ENCODE measurements around the gene PHLDA3.

Gene PHLDA3

GRCh38 chr1:201488830-201489589 is 20.0 kb upstream of the PHLDA3 start:
- no peaks in the 10 kb centered on the region for H3K79me1 ChIP-seq (replicated peaks; ENCODE audit: low read length, poor library complexity, severe bottlenecking)
- no peaks in the 10 kb centered on the region for H3K9me3 ChIP-seq (ENCODE audit: control insufficient read depth, low read length)
- H3K36me3 ChIP-seq (ENCODE audit: control insufficient read depth in 1 of 2, insufficient read depth in 2 of 2, low read depth in 1 of 2, low read length in 2 of 2), result peaks cover 3 to 45% of the 10 kb centered on the region in 2 experiments
- H3K4me3 ChIP-seq (ENCODE audit: insufficient read depth in 1 of 2, low read depth in 1 of 2, low read length in 2 of 2), result no peak overlapping the region
- no peaks in the 10 kb centered on the region for H3K27me3 ChIP-seq (ENCODE audit: control insufficient read depth in 1 of 2, insufficient read depth in 1 of 2, low read length in 2 of 2)
- peak overlapping the region in 1 of 2 experiments; percentile 76 for H3K14ac ChIP-seq (ENCODE audit: low read length in 2 of 2)
- H2BK120ac ChIP-seq (ENCODE audit: low read depth, low read length), result no peak overlapping the region
- peaks cover 18% of the 10 kb centered on the region for H3K4me1 ChIP-seq (ENCODE audit: control insufficient read depth, insufficient read depth, low read depth, low read length)
- H2AK5ac ChIP-seq (ENCODE audit: low read length, severe bottlenecking), result peak overlapping the region; percentile 62
- H3K4ac ChIP-seq (ENCODE audit: low read depth in 1 of 2, low read length in 2 of 2), result no peak overlapping the region
- 55% methylated on average over 12 of the region's 12 CpGs for WGBS
- peak overlapping the region; percentile 69 to 93 for H2BK12ac ChIP-seq (ENCODE audit: low read length in 2 of 2)
- H3K4me2 ChIP-seq (ENCODE audit: low read length, poor library complexity, severe bottlenecking), result no peak overlapping the region
- peak; percentile 92 for DNase-seq
- peak overlapping the region; percentile 35 for H4K8ac ChIP-seq (ENCODE audit: low read length)
- H3K18ac ChIP-seq (ENCODE audit: low read depth in 1 of 2, low read length in 2 of 2), result peak overlapping the region; percentile 34 to 61
- peak overlapping the region; percentile 7 for H3K27ac ChIP-seq (ENCODE audit: low read length, poor library complexity, severe bottlenecking)
- H2BK5ac ChIP-seq (ENCODE audit: low read depth, low read length, poor library complexity, severe bottlenecking), result no peak overlapping the region
- H2AFZ ChIP-seq (ENCODE audit: low read depth, low read length), result no peak overlapping the region
- H4K91ac ChIP-seq (ENCODE audit: low read length), result peak overlapping the region; percentile 11
- no peak overlapping the region for H3K23ac ChIP-seq (ENCODE audit: low read length in 2 of 2)
- no peak overlapping the region for H2BK15ac ChIP-seq (ENCODE audit: low read depth, poor library complexity, severe bottlenecking)
- peak overlapping the region; percentile 58 for H3K9ac ChIP-seq (ENCODE audit: low read length)

GRCh38 chr1:201487742-201488141 is 18.8 kb upstream of the PHLDA3 start:
- H2BK5ac ChIP-seq (ENCODE audit: low read depth, low read length, poor library complexity, severe bottlenecking), result no peak overlapping the region
- no peak overlapping the region for H3K4ac ChIP-seq (ENCODE audit: low read depth in 1 of 2, low read length in 2 of 2)
- no peak overlapping the region for H3K4me3 ChIP-seq (ENCODE audit: insufficient read depth in 1 of 2, low read depth in 1 of 2, low read length in 2 of 2)
- peak overlapping the region; percentile 25 for H4K91ac ChIP-seq (ENCODE audit: low read length)
- no peak overlapping the region for H2BK12ac ChIP-seq (ENCODE audit: low read length in 2 of 2)
- no peak overlapping the region for H2BK120ac ChIP-seq (ENCODE audit: low read depth, low read length)
- H2AK5ac ChIP-seq (ENCODE audit: low read length, severe bottlenecking), result no peak overlapping the region
- no peak overlapping the region for H3K18ac ChIP-seq (ENCODE audit: low read depth in 1 of 2, low read length in 2 of 2)
- 100% methylated on average over 2 of the region's 2 CpGs for WGBS
- H3K14ac ChIP-seq (ENCODE audit: low read length in 2 of 2), result no peak overlapping the region
- H3K36me3 ChIP-seq (ENCODE audit: control insufficient read depth in 1 of 2, insufficient read depth in 2 of 2, low read depth in 1 of 2, low read length in 2 of 2), result peaks cover 2 to 45% of the 10 kb centered on the region in 2 experiments
- no peak overlapping the region for H3K27ac ChIP-seq (ENCODE audit: low read length, poor library complexity, severe bottlenecking)
- no peak for DNase-seq
- no peak overlapping the region for H3K9ac ChIP-seq (ENCODE audit: low read length)
- H3K79me1 ChIP-seq (replicated peaks; ENCODE audit: low read length, poor library complexity, severe bottlenecking), result no peaks in the 10 kb centered on the region
- H4K8ac ChIP-seq (ENCODE audit: low read length), result no peak overlapping the region
- H3K27me3 ChIP-seq (ENCODE audit: control insufficient read depth in 1 of 2, insufficient read depth in 1 of 2, low read length in 2 of 2), result no peaks in the 10 kb centered on the region
- no peak overlapping the region for H2AFZ ChIP-seq (ENCODE audit: low read depth, low read length)
- H2BK15ac ChIP-seq (ENCODE audit: low read depth, poor library complexity, severe bottlenecking), result no peak overlapping the region
- H3K4me2 ChIP-seq (ENCODE audit: low read length, poor library complexity, severe bottlenecking), result no peak overlapping the region
- H3K9me3 ChIP-seq (ENCODE audit: control insufficient read depth, low read length), result no peaks in the 10 kb centered on the region
- peaks cover 15% of the 10 kb centered on the region for H3K4me1 ChIP-seq (ENCODE audit: control insufficient read depth, insufficient read depth, low read depth, low read length)
- no peak overlapping the region for H3K23ac ChIP-seq (ENCODE audit: low read length in 2 of 2)

DNA sequence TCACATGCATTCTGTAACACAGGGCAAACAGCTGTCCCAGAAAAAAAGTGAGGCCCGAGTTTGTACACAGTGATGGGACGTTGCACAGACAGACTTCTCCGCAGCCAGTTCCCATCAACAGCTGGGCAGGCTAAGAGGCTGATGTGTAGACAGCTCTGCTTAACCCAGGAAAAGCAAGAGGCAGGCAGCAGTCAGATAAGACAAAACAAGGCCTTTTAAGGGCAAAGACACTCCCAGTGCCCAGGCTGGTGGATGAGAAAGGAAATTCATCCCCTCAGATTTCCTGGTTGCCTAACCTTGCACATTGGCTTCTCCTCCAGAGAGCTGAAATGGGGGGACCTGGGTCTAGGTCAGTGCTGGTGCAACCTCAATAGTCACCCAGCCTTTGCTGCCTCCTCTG is 17.2 kb upstream of the PHLDA3 start:
- H3K27me3 ChIP-seq (ENCODE audit: control insufficient read depth in 1 of 2, insufficient read depth in 1 of 2, low read length in 2 of 2), result no peaks in the 10 kb centered on the region
- no peak overlapping the region for H2BK5ac ChIP-seq (ENCODE audit: low read depth, low read length, poor library complexity, severe bottlenecking)
- H2AK5ac ChIP-seq (ENCODE audit: low read length, severe bottlenecking), result no peak overlapping the region
- peak overlapping the region; percentile 3 for H3K27ac ChIP-seq (ENCODE audit: low read length, poor library complexity, severe bottlenecking)
- H3K14ac ChIP-seq (ENCODE audit: low read length in 2 of 2), result no peak overlapping the region
- H3K23ac ChIP-seq (ENCODE audit: low read length in 2 of 2), result no peak overlapping the region
- no peaks in the 10 kb centered on the region for H3K9me3 ChIP-seq (ENCODE audit: control insufficient read depth, low read length)
- peak overlapping the region in 1 of 2 experiments; percentile 49 for H2BK12ac ChIP-seq (ENCODE audit: low read length in 2 of 2)
- no peak overlapping the region for H3K4me3 ChIP-seq (ENCODE audit: insufficient read depth in 1 of 2, low read depth in 1 of 2, low read length in 2 of 2)
- no peak overlapping the region for H4K8ac ChIP-seq (ENCODE audit: low read length)
- H3K36me3 ChIP-seq (ENCODE audit: control insufficient read depth in 1 of 2, insufficient read depth in 2 of 2, low read depth in 1 of 2, low read length in 2 of 2), result peaks cover 0 to 43% of the 10 kb centered on the region in 2 experiments
- 37% methylated on average over 3 of the region's 3 CpGs for WGBS
- no peak overlapping the region for H4K91ac ChIP-seq (ENCODE audit: low read length)
- peaks cover 24% of the 10 kb centered on the region for H3K4me1 ChIP-seq (ENCODE audit: control insufficient read depth, insufficient read depth, low read depth, low read length)
- H3K79me1 ChIP-seq (replicated peaks; ENCODE audit: low read length, poor library complexity, severe bottlenecking), result no peaks in the 10 kb centered on the region
- H2BK120ac ChIP-seq (ENCODE audit: low read depth, low read length), result no peak overlapping the region
- no peak overlapping the region for H3K4ac ChIP-seq (ENCODE audit: low read depth in 1 of 2, low read length in 2 of 2)
- no peak overlapping the region for H3K4me2 ChIP-seq (ENCODE audit: low read length, poor library complexity, severe bottlenecking)
- no peak overlapping the region for H2AFZ ChIP-seq (ENCODE audit: low read depth, low read length)
- H3K18ac ChIP-seq (ENCODE audit: low read depth in 1 of 2, low read length in 2 of 2), result no peak overlapping the region
- no peak overlapping the region for H3K9ac ChIP-seq (ENCODE audit: low read length)
- H2BK15ac ChIP-seq (ENCODE audit: low read depth, poor library complexity, severe bottlenecking), result no peak overlapping the region
- DNase-seq, result peak; percentile 87

DNA sequence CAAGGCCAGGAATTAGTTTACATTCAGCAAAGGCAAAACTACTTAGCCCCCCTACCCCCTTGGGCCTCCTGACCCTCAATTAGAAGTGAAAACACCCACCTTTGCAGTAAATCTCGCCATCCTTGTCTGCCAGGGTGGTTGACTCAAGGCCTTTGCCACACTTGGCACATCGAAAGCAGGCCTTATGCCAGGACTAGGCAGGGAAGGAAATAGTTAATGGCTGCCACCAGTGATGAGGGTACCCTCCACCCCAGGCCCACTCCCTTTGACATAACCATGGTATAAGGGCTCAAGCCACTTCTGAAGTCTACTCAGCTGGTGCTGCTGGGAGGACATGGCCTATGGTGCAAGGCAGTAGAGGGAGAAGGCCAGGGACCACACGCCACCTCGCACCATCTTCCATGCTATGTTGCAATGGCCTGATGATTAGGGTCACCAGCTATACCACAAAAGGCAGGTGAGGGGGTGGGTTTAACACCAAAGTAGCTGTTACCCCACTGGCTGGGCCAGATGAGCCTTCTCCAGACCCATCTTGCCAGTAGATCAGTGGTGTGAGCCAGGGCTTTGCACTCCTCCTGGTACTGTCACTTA is 16.3 kb upstream of the PHLDA3 start:
- peak overlapping the region in 1 of 2 experiments; percentile 1 for H2BK12ac ChIP-seq (ENCODE audit: low read length in 2 of 2)
- H3K27me3 ChIP-seq (ENCODE audit: control insufficient read depth in 1 of 2, insufficient read depth in 1 of 2, low read length in 2 of 2), result no peaks in the 10 kb centered on the region
- DNase-seq, result no peak
- no peak overlapping the region for H2BK120ac ChIP-seq (ENCODE audit: low read depth, low read length)
- no peak overlapping the region for H2AK5ac ChIP-seq (ENCODE audit: low read length, severe bottlenecking)
- H3K9ac ChIP-seq (ENCODE audit: low read length), result no peak overlapping the region
- peak overlapping the region; percentile 12 for H2BK15ac ChIP-seq (ENCODE audit: low read depth, poor library complexity, severe bottlenecking)
- H3K18ac ChIP-seq (ENCODE audit: low read depth in 1 of 2, low read length in 2 of 2), result peak overlapping the region in 1 of 2 experiments; percentile 1
- no peak overlapping the region for H3K4me3 ChIP-seq (ENCODE audit: insufficient read depth in 1 of 2, low read depth in 1 of 2, low read length in 2 of 2)
- H3K9me3 ChIP-seq (ENCODE audit: control insufficient read depth, low read length), result no peaks in the 10 kb centered on the region
- no peak overlapping the region for H3K23ac ChIP-seq (ENCODE audit: low read length in 2 of 2)
- H3K4ac ChIP-seq (ENCODE audit: low read depth in 1 of 2, low read length in 2 of 2), result no peak overlapping the region
- peaks cover 27% of the 10 kb centered on the region for H3K4me1 ChIP-seq (ENCODE audit: control insufficient read depth, insufficient read depth, low read depth, low read length)
- H3K14ac ChIP-seq (ENCODE audit: low read length in 2 of 2), result peak overlapping the region in 1 of 2 experiments; percentile 3
- 95% methylated on average over 4 of the region's 4 CpGs for WGBS
- peaks cover 0 to 43% of the 10 kb centered on the region in 2 experiments for H3K36me3 ChIP-seq (ENCODE audit: control insufficient read depth in 1 of 2, insufficient read depth in 2 of 2, low read depth in 1 of 2, low read length in 2 of 2)
- no peak overlapping the region for H3K4me2 ChIP-seq (ENCODE audit: low read length, poor library complexity, severe bottlenecking)
- no peaks in the 10 kb centered on the region for H3K79me1 ChIP-seq (replicated peaks; ENCODE audit: low read length, poor library complexity, severe bottlenecking)
- H2AFZ ChIP-seq (ENCODE audit: low read depth, low read length), result no peak overlapping the region
- H3K27ac ChIP-seq (ENCODE audit: low read length, poor library complexity, severe bottlenecking), result no peak overlapping the region
- peak overlapping the region; percentile 19 for H4K8ac ChIP-seq (ENCODE audit: low read length)
- no peak overlapping the region for H2BK5ac ChIP-seq (ENCODE audit: low read depth, low read length, poor library complexity, severe bottlenecking)
- no peak overlapping the region for H4K91ac ChIP-seq (ENCODE audit: low read length)
